CD1c-positive myeloid dendritic cell (primary cell): ENCODE data around the gene ADTRP.
"Not testable (repeated sequence)": the region's sequence is repeated elsewhere in the genome, so short reads cannot be mapped to it uniquely, and the experiment has no call there.

Experiments
- DNase-seq: peaks from one replicate; pipeline ENCODE4 v3.0.0-alpha.2; 2016; ENCODE audit errors: extremely low spot score

ADTRP gene

DNA sequence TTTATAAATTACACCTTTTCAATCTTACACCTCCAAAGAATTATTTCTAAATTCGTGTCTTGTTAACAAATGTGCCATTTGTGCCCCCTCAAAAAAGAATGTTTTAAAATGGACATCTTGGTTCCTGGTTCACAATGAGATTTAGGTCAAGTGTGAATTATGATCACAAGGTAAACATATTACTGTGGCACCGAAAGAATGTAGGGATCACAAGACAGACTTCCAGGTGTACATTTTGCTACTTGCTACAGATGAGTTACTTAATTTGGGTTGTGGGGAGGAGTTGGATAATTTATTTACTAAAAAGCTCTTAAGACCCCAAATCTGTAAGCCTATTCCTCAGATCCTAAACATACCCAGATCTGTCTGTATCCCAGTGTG, 25.0 kb upstream of the ADTRP start:
- no peak for DNase-seq

DNA sequence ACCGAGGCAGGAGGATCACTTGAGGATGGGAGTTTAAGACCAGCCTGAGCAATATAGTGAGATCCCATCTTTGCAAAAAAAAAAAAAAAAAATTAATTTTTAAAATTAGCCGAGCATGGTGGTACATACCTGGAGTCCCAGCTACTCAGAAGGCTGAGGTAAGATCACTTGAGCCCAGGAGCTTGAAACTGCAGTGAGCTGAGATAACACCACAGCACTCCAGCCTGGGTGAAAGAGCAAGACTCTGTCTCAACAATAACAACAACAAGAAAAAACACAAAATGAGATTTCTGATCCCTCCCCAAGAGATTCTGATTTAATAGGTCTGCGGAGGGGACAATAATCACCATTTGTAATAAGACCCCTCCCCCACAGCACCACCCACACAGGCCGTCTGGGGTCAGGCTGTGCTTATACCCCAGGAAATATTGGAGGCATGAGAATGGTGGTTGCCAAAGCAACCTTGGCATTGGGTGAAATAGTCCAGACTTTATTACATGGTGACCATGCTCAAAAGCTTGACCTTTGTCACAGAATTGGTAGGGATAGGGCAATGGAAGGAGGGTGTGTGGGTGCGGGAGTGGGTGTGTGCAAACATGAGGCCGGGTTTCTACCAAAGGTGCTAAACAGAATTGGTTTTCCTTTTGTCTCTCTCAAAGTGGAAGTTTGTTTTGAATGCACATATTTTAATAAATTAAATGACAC, 24.4 kb upstream of the ADTRP start:
- DNase-seq, result no peak

DNA sequence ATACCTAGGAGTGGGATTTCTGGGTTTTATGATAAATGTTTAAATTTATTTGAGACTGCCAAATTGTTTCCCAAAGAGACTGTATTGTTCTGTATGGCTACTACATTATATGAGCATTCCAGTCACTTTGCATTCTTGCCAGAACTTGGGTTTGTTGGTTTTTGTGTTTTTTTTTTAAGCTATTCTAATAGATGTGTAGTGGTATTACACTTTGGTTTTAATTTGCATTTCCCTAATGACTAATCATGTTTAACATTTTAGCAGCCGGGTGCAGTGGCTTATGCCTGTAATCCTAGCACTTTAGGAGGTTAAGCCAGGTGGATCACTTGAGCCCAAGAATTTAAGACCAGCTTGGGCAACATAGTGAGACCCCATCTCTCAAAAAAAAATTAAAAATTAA, 21.9 kb upstream of the ADTRP start:
- not testable (repeated sequence) for DNase-seq

GRCh38 chr6:11798538-11798937, 19.9 kb upstream of the ADTRP start:
- DNase-seq, result no peak

GRCh38 chr6:11798096-11798495, 19.5 kb upstream of the ADTRP start:
- no peak for DNase-seq

DNA sequence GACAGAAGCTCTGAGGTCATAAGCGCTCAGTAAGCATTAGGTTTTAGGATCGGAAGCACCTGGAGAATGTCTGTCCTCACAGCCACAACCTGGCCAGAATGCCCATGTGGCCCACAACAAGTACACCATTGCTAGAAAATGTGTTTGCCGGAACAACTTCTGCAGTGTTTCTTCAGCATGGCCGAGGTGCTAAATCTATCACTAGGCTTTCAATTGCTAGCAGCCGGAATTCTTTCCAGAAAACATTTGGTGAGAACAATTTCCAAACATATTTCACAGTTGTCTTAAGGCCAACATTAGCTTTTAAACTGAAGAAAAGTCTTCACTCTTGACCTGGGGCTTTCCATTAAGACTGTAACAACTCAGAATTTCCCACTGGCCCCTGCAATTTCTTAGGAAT, 18.2 kb upstream of the ADTRP start:
- DNase-seq, result no peak

GRCh38 chr6:11795403-11795802, 16.8 kb upstream of the ADTRP start:
- DNase-seq, result no peak

DNA sequence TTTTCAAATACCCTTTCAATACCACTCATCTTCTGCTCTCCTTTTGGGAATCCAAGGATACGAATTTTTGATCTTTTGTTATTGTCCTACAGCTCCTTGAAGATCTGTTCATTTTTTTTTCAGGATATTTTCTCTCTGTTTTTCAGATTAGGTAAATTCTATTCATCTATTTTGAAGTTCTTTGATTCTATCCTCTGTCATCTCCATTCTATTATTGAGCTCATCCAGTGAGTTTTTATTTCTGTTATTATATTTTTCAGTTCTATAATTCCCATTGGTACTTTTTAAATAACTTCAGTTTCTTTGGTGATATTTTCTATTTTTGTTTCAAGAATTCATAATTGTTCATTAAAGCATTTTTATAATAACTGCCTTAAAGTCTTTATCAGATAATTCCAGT, 14.7 kb upstream of the ADTRP start:
- no peak for DNase-seq

DNA sequence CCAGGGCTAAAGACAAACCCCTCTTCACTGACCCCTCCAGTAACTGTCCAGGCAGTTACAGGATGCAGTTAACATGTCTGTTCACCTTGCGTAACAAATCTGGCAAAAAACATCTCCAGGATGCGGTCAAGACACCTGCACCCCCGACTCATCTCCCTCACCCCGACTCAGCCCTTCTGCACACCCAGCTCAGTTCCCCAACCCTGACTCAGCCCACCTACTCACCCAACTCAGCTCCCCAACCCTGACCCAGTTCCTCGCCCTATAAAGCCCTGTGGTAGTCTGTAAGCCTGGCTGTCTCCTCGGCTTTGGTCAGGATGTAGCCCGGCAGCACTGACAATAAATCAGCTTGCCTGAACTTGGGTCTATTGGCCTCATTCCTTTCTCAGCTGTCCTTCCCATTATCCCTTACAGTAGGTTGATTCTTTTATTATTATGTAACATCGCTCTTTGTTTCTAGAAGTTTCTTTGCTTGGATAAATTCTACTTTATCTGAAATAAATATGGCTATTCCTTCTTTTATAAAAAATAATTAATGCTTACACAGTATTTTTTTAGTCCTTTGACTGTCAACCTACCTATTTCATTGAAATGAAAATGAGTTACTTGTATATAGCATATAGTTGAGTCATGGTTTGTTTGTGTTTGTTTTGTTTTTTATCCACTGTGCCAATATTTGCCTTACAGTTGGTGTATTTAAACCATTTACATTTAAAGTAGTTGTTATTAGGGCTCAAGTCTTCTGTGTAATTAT, 12.9 kb upstream of the ADTRP start:
- no peak for DNase-seq

DNA sequence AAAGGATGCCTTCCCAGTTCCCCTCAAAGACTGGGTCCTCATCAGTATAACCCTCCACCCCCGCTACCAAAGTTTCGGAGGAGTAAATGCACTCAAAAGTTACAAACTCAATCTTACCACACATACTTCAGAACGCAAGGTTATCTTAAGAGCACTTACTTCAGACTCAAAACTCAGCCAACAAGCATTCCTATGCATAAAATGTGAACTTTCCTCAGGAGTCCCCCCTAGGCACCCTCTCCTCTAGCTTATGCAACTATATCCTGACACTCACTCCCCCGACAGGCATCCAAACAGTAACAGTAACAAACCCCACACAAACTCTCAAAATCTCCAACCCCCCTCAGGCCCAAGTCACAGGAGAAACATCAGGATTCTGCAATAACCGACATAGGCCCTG, 11.1 kb upstream of the ADTRP start:
- no peak for DNase-seq

GRCh38 chr6:11788043-11788442, 9.4 kb upstream of the ADTRP start:
- no peak for DNase-seq

DNA sequence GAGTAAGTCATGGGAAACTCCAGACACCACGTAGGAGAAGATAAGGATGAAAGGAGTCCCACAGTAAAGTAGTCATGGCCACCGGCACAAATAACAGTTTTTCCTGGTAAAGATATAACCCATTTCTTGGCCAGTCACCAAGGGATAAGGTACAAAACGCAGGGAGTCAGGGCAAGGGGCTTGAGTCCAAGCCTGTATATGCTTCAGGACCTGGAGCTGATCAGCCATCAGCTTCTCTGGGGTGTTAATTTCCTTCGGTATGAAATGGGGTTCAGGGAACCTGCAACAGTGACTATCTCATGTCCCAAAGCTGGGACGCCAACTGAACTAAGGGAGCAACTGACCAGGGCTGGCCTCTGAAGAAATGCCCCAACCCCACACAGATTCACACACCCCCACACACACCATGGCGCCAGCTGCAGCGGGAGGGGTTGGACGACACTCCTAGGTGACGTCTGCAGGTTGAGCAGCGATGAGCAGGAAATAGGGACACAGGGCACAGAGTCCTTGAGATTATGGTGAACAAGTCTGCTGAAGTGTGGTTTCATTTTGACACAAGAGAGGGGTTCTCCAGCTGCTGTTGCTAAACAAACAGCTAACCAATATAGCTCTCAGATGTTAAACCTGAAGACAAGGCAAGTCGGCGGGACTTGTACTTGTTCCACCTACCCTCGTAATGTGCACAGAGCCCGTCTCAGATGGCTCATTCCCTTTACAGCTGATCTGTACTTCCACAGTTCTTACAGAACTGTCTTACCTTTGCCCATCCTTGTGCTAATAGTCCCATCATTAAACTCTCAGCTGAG, 7.4 kb upstream of the ADTRP start:
- DNase-seq, result no peak

DNA sequence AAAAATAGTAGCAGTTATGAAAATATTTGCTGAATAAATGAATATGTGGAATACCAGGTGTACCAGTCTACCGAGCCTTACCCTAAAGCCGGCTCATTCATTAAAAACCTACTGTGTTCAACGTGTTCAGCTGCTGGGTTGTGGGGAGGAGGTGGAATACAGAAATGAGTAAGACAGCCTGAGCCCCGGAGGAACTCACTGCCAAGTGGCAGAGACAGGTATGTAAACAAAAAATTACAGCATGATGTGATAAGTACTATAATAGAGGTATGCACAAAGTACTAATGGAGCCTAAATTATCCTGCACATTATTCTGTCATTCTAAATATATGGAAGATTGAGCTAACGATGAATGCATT, 6.8 kb upstream of the ADTRP start:
- no peak for DNase-seq

- DNase-seq, result no peak
Measured at GRCh38 chr6:11784341-11784740, 5.7 kb upstream of the ADTRP start.

DNA sequence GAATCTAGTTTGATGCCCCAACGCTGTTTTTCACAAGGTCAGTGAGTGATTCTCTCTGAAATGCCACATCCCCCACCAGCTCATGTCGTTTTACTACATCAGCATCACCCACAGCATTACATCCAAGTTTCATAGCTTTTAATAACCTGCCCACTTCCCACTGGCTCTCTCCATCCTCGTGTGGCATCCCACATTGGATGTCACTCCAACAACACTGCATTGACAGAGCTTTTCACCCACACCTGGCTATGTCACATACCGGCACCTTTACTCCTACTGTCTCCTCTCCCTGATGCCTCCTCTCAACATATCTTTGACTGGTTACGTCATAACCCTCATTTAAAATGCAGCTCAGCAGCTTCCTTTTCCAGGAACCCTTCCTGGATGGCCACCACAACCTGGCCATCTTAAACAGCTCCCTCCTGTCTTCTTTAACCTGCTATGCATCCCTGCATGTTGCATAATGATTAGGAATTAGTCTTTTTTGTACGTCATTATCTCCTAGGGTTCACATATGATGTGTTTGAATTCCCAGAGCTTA, 5.0 kb upstream of the ADTRP start:
- DNase-seq, result no peak

DNA sequence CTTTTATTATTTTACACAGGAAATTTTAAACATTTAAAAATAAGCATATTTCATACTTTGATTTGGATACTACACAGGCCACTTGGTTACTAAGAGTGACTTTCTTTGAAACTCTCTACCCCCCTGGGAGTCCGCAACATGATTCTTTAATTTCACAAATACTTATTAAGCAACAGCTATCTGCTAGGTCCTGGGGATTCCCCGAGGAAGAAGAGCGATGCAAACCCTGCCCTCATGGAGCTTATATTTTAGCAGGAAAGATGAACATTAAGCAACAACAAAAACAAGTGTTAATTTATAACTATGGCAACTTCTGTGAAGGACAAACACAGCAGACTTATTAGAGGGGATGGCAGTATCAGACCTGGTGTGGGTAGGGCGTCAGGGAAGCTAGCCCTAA, 3.9 kb upstream of the ADTRP start:
- DNase-seq, result no peak

GRCh38 chr6:11780097-11780428, 1.5 kb upstream of the ADTRP start:
- DNase-seq, result no peak

DNA sequence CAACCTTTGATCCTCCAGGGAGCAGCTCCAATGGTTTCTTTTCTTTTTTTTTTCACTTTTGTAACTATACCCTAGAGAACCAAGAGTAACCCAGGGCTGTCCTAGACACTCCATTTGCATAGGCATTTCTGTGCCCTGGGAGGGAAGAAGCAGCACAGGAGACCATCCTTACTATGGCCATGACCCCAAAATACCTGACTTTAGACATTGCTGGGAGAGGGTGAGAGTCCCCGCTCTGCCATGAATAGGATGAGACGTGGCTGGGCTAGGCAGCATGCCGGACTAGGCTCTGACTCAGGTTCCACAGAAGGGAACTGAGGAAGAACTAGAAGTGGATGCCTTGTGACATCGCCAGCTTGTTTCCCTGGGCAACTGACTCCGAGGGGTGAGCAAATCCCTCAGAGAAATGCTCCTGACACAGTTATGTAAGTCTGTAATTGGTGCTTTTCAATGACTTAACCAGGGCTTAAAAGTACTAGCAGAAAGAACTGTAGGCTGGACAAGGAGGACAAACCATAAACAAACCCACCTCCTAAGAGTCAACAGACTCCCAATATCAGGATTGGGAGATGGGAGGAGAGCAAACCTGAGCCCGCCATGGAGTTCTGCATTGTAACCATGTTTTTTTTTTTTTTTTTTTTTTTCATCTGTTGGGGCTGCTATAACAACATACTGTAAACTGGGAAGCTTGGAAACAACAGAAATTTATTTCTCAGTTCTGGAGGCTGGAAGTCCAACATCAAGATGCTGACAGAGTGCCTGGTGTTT, 910 bp upstream of the ADTRP start:
- peak; percentile 89 for DNase-seq

DNA sequence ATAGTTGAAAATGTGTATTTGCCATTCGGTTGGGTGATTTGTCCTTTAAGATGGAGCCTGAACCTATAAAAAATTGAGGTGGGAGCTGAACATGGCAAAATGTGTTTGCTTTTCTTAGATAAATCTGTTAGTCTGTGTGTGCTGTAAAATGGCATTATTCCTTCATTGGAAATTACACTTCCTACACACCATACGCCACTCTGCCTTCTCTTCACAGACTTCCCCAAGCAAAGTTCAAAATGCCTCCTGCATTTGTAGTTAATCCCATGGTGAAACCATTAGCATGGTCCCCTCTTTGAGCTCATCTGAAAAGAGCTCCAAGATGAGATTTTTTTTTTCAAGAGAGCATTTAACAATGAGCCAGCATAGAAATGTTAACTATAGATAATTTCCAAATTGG, 567 bp downstream of the ADTRP start:
- DNase-seq, result no peak

GRCh38 chr6:11775791-11776409, 2.7 kb downstream of the ADTRP start:
- DNase-seq, result no peak

DNA sequence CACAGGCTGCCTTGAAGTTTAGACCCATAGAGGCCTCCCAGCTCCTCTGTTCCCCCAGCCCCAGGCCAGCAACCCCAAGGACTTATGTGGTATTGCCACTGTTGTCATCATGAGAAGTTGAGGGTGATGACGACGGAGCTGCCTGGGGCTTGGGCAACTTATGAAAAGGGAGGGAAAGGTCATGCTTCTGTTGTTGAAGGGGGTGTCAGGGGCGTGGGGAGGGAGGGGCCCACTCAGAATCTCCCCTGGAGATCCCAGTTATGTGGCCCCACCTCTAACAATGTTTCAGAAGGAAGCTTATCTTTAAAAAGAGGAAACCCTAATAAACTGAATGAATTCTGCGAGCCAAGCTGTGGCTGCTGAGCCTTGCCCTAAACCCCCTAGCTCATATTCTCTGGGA, 4.2 kb downstream of the ADTRP start:
- peak; percentile 79 for DNase-seq

DNA sequence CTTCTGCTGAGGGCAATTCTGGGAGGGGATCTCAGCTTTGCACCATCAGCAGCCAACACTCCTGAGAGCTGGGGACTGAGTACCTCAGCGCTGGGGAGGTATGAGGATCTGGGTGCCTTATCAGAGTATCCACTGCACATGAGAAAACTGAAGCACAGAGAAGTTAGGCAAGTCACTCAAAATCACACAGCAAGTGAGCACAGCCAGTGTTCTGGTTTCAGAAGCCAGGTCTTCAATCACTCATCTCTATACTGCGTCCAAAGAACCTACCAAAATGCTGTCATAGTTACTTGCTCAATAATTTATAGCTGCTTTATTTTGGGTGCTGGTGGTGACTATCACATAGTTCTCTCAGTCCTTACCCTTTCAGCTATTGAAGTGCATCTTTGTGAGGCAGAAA, 5.0 kb downstream of the ADTRP start:
- no peak for DNase-seq
